Upper lobe of left lung (tissue), 4 donors: Measurements from ENCODE around the gene CLEC16A.

ENCODE experiments used
- EP300 ChIP-seq, 4 donors: sonication (generic); formaldehyde crosslinking; IDR thresholded peaks; one replicate each; pipeline ENCODE4 v1.5.1; 2017; ENCODE audit warnings: antibody characterized with exemption in 4 of 4, control low read depth in 2 of 4
- POLR2A ChIP-seq, 4 donors: fragments of 450-650 bp; IDR thresholded peaks; one replicate each; pipeline ENCODE4 v1.5.1; 2016 to 2017; ENCODE audit warnings: antibody characterized with exemption in 4 of 4, mild to moderate bottlenecking in 2 of 4
- POLR2AphosphoS5 ChIP-seq, 2 donors: sonication (generic); formaldehyde crosslinking; IDR thresholded peaks; one replicate each; pipeline ENCODE4 v1.5.1; 2017; ENCODE audit warnings: antibody characterized with exemption in 2 of 2
- TF ChIP-seq, protein P1 (sequence below), 6 experiments: fragments of 450-650 bp in 4 of 6; fragments of 200-600 bp in 2 of 6; sonication (generic) in 2 of 6; IDR thresholded peaks; one replicate each; pipeline ENCODE4 v1.5.1; 2016 to 2019; ENCODE audit warnings: antibody characterized with exemption in 6 of 6

DNA sequence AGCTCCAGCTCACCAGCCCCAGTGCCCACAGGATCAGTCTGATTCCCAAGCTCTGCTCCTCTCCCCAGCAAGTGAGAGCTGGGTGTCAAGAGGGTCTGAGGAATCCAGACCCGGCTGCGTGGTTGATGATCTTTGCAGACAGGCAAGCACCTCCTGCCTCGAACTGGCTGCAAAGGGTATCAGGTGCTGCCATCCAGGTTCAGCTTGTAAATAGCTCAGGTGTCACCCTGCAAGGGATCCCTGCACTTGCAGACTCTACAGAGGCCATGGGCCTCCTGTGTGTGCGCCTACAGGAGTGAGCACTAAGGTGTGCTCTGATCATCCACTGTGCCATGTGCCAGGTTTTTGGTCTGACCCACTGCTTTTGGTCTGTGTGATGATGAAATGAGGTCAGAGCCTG lies 18.3 kb upstream of the CLEC16A start:
- TF ChIP-seq, protein P1, sequence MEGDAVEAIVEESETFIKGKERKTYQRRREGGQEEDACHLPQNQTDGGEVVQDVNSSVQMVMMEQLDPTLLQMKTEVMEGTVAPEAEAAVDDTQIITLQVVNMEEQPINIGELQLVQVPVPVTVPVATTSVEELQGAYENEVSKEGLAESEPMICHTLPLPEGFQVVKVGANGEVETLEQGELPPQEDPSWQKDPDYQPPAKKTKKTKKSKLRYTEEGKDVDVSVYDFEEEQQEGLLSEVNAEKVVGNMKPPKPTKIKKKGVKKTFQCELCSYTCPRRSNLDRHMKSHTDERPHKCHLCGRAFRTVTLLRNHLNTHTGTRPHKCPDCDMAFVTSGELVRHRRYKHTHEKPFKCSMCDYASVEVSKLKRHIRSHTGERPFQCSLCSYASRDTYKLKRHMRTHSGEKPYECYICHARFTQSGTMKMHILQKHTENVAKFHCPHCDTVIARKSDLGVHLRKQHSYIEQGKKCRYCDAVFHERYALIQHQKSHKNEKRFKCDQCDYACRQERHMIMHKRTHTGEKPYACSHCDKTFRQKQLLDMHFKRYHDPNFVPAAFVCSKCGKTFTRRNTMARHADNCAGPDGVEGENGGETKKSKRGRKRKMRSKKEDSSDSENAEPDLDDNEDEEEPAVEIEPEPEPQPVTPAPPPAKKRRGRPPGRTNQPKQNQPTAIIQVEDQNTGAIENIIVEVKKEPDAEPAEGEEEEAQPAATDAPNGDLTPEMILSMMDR (IDR thresholded peaks at IDR 0.05), result no peak
- TF ChIP-seq EP300 (IDR thresholded peaks at IDR 0.05) (no peak), POLR2A (IDR thresholded peaks at IDR 0.05) (no peak), POLR2AphosphoS5 (IDR thresholded peaks at IDR 0.05) (no peak)
